Stimulated activated CD4-positive, alpha-beta T cell treated with anti-CD3 and anti-CD28 coated beads, Interleukin-2, amount 100 ng/mL, for 4 hours (primary cell): ENCODE results near the gene MCTP1.
"Not testable (repeated sequence)": the region's sequence is repeated elsewhere in the genome, so short reads cannot be mapped to it uniquely, and the experiment has no call there.

ENCODE experiments used
- DNase-seq: peaks from one replicate; pipeline ENCODE4 v3.0.0-alpha.2; 2020; ENCODE audit warnings: low read depth

The MCTP1 gene

DNA sequence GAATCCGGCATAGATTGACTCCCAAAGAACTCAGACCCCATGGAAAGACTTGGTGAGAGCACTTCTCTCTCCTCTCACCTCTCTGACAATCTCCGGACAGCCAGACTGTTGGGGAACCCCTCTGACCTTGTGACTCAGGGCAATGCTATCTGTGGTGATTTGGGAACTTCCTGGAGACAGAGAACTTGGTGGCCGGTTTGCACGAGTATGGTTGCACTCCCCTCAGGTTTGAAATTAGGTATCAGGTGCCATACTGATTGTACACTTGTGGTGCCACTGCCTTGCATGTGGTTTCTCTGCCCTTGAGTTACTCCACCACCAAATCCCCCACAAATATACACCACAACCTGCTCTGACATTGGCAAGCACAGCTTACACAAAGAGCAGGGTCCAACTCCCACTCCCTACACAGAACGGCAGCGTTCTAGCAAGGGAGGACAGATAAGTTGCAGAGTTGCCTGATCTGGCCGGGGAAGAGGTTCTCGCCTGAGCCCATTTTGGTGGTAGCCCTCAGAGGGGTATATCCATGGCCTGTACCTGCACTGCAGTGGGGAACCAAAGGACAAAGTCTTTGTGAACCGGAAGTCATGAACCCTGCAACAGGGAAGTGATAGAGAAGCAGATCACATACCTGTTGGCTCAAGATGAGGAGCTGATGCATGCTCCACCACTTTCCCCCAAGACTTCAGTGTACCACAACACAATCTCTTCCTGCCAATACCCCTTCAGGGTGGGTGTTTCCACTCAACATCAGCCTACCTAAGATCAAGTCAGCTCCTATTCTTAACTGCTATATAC, 255.1 kb downstream of the MCTP1 start:
- no peak for DNase-seq

- DNase-seq = no peak
Measured at GRCh38 chr5:95027775-95028174, 257.1 kb downstream of the MCTP1 start.

DNA sequence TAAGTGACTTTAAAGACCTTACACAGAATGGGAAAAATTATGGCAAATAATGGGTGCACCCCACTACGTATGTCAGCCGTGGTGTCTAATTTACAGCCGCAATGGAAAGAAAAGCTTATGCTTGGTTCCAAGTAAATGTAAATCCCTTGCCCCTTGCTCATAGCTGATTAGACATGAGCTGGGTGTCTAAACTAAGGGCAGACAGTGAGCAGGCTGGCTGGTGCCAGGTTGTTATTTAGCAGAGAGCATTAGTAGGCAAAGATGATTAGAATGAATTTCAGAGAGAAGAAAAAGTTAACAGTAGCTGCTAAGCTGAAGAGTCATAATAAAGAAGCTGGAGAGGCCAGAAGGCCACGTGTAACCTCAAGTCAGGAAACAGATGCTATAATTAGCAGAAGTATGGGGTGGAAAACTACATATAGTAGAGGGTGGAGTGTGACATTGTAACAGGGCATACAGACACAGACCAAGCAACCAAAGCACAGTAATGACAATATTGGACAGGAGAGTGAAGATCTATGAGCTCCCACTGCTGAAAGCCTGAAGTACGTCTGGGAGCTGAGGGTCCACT, 257.7 kb downstream of the MCTP1 start:
- DNase-seq = no peak

GRCh38 chr5:95026718-95027117, 258.2 kb downstream of the MCTP1 start:
- no peak for DNase-seq

- no peak for DNase-seq
Measured at GRCh38 chr5:95022967-95023695, 261.8 kb downstream of the MCTP1 start.

- no peak for DNase-seq
Measured at GRCh38 chr5:95020345-95020744, 264.5 kb downstream of the MCTP1 start.

- no peak for DNase-seq
Measured at GRCh38 chr5:95018946-95019345, 265.9 kb downstream of the MCTP1 start.

DNA sequence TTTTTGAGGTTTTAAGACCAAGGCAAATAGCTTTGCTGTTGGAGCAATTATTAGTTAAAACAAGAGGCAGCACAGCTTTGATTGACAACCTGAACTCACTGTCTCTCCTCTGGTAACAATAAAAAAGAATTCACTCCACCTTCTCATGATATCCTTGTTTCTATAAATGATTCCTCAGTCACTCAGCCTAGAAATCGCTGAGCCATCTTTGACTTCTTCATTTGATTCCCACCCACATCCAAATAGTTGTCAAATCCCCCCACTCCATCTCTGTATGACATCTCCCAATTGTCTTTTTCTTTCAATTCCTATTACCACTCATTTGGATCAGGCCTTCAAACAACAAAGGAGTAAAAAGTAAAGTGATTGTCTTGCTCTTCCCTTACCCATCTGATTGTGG, 266.4 kb downstream of the MCTP1 start:
- no peak for DNase-seq

DNA sequence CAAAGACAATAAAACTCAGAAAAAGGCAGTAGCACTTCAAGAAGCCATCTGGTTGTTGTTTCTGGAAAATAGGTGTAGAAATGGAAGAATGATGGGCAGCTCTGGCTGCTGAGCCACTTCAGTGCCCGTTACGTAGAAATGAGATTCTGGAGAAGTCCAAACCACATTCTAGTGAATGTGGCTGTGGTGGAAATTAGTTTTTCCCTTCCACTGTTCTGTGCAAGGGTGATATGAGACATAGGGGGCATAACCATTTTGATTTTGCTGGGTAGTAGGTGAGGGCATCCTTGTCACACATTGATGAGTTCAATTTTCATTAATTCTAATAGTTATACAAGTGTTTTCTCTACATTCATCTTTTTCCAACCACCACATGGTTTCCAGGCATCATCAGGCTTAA, 275.1 kb downstream of the MCTP1 start:
- no peak for DNase-seq

- no peak for DNase-seq
Measured at GRCh38 chr5:95007921-95008597, 276.8 kb downstream of the MCTP1 start.

- no peak for DNase-seq
Measured at GRCh38 chr5:95005811-95006210, 279.1 kb downstream of the MCTP1 start.

DNA sequence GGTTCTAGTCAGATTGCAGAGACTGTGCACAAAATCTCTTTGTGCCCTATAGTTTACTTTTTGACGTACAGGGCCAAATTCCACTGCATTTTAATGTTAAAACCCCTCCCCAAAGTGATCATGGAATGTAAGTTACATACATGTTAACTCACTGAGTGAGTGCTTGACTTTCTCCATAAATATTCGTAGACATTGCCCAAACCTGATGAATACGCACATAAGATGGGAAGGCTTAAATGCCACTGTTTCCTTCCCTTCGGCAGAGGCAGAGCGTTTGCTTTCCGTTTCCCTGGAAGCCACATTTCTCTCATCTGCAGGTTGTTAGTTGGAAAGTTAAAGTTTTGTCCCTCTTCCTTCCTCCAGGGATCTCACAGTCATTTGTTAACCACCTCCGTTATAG, 286.2 kb downstream of the MCTP1 start:
- DNase-seq = no peak

DNA sequence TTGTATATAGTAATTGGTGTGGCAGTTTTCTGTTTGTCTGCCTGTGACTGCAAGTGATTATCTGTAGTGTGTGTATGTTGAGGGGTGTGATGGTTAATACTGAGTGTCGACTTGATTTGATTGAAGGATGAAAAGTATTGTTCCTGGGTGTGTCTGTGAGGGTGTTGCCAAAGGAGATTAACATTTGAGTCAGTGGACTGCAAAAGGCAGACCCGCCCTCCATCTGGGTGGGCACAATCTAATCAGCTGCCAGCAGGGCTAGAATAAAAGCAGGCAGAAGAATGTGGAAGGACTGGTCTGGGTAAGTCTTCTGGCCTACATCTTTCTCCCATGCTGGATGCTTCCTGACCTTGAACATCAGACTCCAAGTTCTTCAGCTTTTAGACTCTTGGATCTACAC, 290.4 kb downstream of the MCTP1 start:
- DNase-seq = not testable (repeated sequence)

DNA sequence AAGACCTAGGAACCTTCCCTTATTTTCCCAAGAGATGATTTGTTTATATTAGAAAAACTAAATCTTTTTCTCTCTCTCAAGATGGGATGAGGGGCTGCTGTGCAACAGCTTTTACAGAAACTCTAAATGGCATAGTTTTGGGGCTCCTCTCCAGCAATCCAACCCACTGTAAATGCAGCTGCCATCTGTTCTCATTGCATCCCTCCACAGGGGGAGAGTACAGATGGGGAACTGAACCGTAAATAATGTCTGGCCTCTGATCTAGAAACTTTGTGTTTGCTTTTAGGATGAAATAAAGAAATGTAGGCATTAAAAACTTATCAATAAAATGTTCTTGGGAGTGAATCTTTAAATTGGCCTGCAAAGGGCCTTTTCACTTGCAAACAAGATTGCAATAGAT, 291.4 kb downstream of the MCTP1 start:
- no peak for DNase-seq

GRCh38 chr5:94992325-94992724, 292.6 kb downstream of the MCTP1 start:
- DNase-seq = no peak

DNA sequence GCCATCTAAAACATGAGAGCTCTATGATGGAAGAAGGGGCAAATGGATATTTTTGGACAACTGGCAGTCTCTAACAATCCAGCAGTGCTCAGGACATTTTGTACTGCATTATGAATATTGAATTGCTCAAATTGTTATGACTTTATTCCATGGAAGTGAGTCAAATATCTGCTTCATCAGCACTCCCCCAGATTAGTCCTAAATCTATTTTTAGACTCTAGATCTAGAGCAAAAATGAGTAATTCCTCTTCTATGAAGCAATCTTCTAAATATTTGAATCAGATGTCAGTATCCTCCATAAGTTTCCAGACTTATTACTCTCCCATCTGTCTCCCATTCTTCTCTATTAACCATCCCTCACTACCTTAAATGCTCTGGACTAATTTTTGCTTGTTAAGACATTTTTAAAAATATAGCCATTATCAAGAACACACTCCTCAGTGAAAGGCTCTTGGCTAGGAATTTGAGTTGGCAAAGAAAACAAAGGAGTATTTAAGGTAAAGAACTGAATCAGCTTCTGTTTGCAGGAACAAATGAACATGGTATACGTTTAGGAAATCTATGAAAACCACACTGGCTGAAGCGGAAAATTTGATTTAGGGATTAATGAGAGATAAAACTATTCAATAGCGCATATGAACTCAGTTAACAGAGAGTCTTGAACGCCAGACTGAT, 300.9 kb downstream of the MCTP1 start:
- no peak for DNase-seq

DNA sequence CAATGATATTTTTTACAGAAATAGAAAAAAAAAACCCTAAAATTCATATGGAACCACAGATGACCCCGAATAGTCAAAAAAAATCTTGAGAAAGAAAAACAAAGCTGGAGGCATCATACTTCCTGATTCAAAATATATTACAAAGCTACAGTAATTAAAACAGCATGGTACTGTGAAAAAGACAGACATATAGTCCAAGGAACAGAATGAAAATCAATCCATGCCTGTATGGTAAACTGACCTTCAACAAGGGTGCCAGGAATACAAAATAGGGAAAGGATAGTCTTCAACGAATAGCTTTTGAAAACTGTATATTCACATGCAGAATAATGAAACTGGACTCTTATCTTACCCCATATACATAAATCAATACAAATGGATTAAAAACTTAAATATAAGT, 307.5 kb downstream of the MCTP1 start:
- no peak for DNase-seq

GRCh38 chr5:94976853-94977252, 308.0 kb downstream of the MCTP1 start:
- DNase-seq = no peak

DNA sequence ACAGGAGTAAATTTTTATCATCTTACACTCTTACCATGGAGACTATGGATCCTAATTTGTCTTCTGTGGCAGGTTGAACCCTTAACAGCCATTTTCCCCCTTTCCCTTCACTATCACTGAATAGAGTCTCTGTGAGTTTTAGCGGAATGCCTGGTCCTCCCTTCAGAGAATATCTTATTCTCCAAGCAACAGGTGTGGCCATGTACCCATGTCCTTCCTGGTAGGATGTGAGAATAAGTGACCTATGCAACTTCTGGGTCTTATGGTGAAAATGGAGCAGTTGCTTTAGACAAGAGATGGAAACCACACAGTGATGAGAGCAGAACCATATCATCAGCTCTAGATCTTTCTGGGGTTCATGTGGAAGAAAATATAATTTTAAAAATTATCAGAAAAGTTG, 312.6 kb downstream of the MCTP1 start:
- DNase-seq = no peak

DNA sequence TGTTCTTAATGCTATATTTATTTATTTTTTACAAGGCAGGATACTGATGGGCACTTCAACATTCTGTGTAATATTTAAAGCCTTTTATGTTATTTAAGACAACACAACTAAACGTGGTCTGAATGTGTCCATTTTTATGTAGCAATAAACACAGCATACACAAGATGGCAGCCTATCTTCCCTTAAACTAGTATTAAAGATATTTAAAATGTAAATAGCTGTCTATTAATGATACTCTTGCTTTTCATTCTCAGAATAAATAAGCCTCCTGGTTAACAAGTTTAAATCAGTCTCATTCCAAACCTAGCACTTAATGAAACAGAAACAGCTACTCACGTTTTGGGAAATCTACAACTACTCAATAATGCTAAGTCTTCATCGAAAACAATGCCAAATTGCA, 315.7 kb downstream of the MCTP1 start:
- no peak for DNase-seq

DNA sequence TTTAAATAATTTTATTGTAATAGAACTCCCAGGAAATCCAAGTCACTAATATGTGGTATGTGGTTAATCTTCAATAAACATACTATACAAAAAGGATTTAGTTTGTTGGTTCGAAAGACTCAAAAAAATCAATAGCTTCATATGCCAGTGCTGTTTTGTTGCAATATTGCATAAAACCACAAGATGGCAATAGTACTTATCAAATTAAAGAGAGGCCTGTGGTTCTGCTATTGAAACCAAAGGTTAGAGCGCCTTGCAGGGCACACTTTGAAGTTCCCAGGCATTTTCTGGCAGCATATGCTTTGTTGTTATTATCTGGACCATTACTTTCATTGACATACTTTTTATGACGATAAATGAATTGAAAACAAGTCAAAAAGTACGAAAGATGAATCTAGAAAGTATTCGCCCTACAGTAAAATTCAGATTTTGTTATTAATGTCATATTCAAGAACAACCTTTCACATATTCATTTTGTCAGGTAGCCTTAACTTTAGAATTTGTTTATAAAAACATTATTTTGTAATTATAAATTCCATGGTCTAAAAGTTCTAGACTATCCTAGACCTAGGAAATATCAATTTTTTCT, 316.3 kb downstream of the MCTP1 start:
- no peak for DNase-seq

GRCh38 chr5:94967525-94967924, 317.4 kb downstream of the MCTP1 start:
- no peak for DNase-seq
